ENCODE measurements around the gene RLF. TPM values are rescaled to one million over a fixed set of nuclear protein-coding genes. Genes with fewer than 3 reads are reported as not detected.

The RLF gene
- total and polyA plus RNA-seq, 10 of the 15 experiments (the other 5 are each of a cell fraction or from before 2014, with no cell fraction given), result 2.0 to 19.8 (median 8.7) TPM

- ChIA-PET SMC1A (ENCODE audit: uncharacterized antibody, unreplicated experiment) (interaction anchor here (1.2 to 1.8 kb wide), 4 partner anchors 12 to 56 kb away, joined by 3 to 9 read pairs (median 4); no protein-coding TSS in a partner anchor), POLR2A (interaction anchor here (0.6 to 3.3 kb wide), 4 partner anchors 16 to 591 kb away, joined by 3 to 16 read pairs (median 7); no protein-coding TSS in a partner anchor), CTCF (interaction anchor here (1.0 to 3.8 kb wide), 6 partner anchors 16 to 114 kb away, joined by 3 to 21 read pairs (median 5); no protein-coding TSS in a partner anchor), RAD21 (ENCODE audit: unreplicated experiment) (interaction anchor here (0.6 to 2.3 kb wide), 7 partner anchors 10 to 114 kb away, joined by 3 to 6 read pairs (median 4); partner anchors contain the start of gene TMCO2)
- peaks cover 35% of the 10 kb centered on the region for H3K79me2 ChIP-seq (ENCODE audit: control insufficient read depth, insufficient read depth, low read length)
- H4K20me1 ChIP-seq (ENCODE audit: control insufficient read depth, insufficient read depth), result no peaks in the 10 kb centered on the region
- in situ Hi-C loops (cut with MboI), result no loop called here
- H3K4me1 ChIP-seq (ENCODE audit: control insufficient read depth, insufficient read depth, low read length), result peaks cover 8% of the 10 kb centered on the region; the same call in 1 of the 2 replicates
- peak within 1 kb of the TSS; percentile 99 for H3K27ac ChIP-seq (ENCODE audit: control insufficient read depth, insufficient read depth)
- peak; percentile 98 for ATAC-seq
- H3K9me3 ChIP-seq (replicated peaks; ENCODE audit: control insufficient read depth, insufficient read depth, low read length), result no peaks in the 10 kb centered on the region
- no TSS peak for BruUV-seq (replicated peaks)
- H3K36me3 ChIP-seq (ENCODE audit: control insufficient read depth in 2 of 2, insufficient read depth in 2 of 2, low read length in 1 of 2), result peaks cover 0 to 5% of the 10 kb centered on the region in 2 experiments; a peak in 2 of 4 replicates
- whole genome bisulfite sequencing (ENCODE audit: insufficient coverage, insufficient replicate concordance, low lambda C conversion rate, missing lambda C conversion rate), result under 1% methylated on average over 47 of the region's 48 CpGs
- no peaks in the 10 kb centered on the region for H3K27me3 ChIP-seq (replicated peaks in 1 of 2; ENCODE audit: control insufficient read depth in 2 of 2, insufficient read depth in 2 of 2, low read length in 1 of 2)
- peak; percentile 87 for DNase-seq (ENCODE audit: low read depth, low spot score)
- peak within 1 kb of the TSS; percentile 99 for H2AFZ ChIP-seq (ENCODE audit: control insufficient read depth, low read depth, low read length)
- H3K4me3 ChIP-seq, result peak within 1 kb of the TSS; percentile 84
- peak within 1 kb of the TSS; percentile 79 for H3K4me2 ChIP-seq (ENCODE audit: control insufficient read depth, insufficient read depth)
- peak; percentile 81 for FAIRE-seq
- intact Hi-C loops (cut with micrococcal nuclease; ENCODE audit: unreplicated experiment), result loop anchor here (1.0 to 10.0 kb wide), 4 partner anchors 25 to 147 kb away; partner anchors contain the start of gene RLF
- peak within 1 kb of the TSS; percentile 100 for H3K9ac ChIP-seq (ENCODE audit: control insufficient read depth, insufficient read depth, low read length)
- TF ChIP-seq RUNX3 (IDR thresholded peaks at IDR 0.05; ENCODE audit: low read length) (peak; percentile 72), SRF (IDR thresholded peaks at IDR 0.05; ENCODE audit: low read depth in 2 of 2, low read length in 2 of 2) (peak; percentile 17 to 79; a peak in 2 of 4 replicates), BCL11A (IDR thresholded peaks at IDR 0.05; ENCODE audit: low read depth, low read length) (0 out of 2 replicates have a peak, but pooled peaks have one; percentile 3), CBFB (IDR thresholded peaks at IDR 0.05; ENCODE audit: low read depth) (peak; percentile 60; the same call in 1 of the 2 replicates), NR2F1 (conservative IDR thresholded peaks at IDR 0.05) (peak; percentile 54; the same call in 1 of the 2 replicates), CBX3 (IDR thresholded peaks at IDR 0.05; ENCODE audit: borderline replicate concordance, low read depth) (no peak), CREM (IDR thresholded peaks at IDR 0.05; ENCODE audit: low read depth) (peak; percentile 89), FOS (IDR thresholded peaks at IDR 0.05; ENCODE audit: borderline replicate concordance, extremely low read depth, insufficient read length) (no peak), BHLHE40 (IDR thresholded peaks at IDR 0.05; ENCODE audit: borderline replicate concordance in 1 of 2, low read depth in 2 of 2, low read length in 1 of 2) (peak; percentile 71), RB1 (IDR thresholded peaks at IDR 0.05; ENCODE audit: borderline replicate concordance) (peak; percentile 83; the same call in 1 of the 2 replicates), SPI1 (IDR thresholded peaks at IDR 0.05; ENCODE audit: borderline replicate concordance, insufficient read depth, low read depth, low read length) (no peak), RELA (IDR thresholded peaks at IDR 0.05; ENCODE audit: borderline replicate concordance, partially characterized antibody) (peak; percentile 81), ATF3 (IDR thresholded peaks at IDR 0.05; ENCODE audit: borderline replicate concordance, extremely low read depth, low read depth, low read length) (no peak), SIN3A (IDR thresholded peaks at IDR 0.05; ENCODE audit: low read depth, low read length) (peak; percentile 94), CBX5 (IDR thresholded peaks at IDR 0.05; ENCODE audit: low read depth) (peak; percentile 84), GATAD2B (conservative IDR thresholded peaks at IDR 0.05; ENCODE audit: low read depth) (peak; percentile 60; the same call in 1 of the 2 replicates), ATF7 (IDR thresholded peaks at IDR 0.05; ENCODE audit: low read depth) (peak; percentile 79), IKZF1 (conservative IDR thresholded peaks at IDR 0.05) (peak; percentile 92), ZBTB4 (CRISPR knock-in tag; IDR thresholded peaks at IDR 0.05) (no peak), TAF1 (IDR thresholded peaks at IDR 0.05; ENCODE audit: borderline replicate concordance, low read depth, low read length) (peak; percentile 82; the same call in 1 of the 2 replicates)
Observed at GRCh38 chr1:40257688-40258444, 96.7 kb downstream of the RLF start, which contains the start of gene ZMPSTE24. Gene ZMPSTE24 (plus strand): TSS chr1:40258236. CDS start chr1:40258272, 36 bp downstream.

Measured in GM12878 (cell line).